Measurements from ENCODE around the gene SYS1. TPM values are rescaled to one million over a fixed set of nuclear protein-coding genes. Genes with fewer than 3 reads are reported as not detected.
"Not testable (repeated sequence)": the region's sequence is repeated elsewhere in the genome, so short reads cannot be mapped to it uniquely, and the experiment has no call there.

Gene SYS1
- total RNA-seq, 6 experiments from 2014 or later: 16.6 to 26.2 (median 20.8) TPM

DNA sequence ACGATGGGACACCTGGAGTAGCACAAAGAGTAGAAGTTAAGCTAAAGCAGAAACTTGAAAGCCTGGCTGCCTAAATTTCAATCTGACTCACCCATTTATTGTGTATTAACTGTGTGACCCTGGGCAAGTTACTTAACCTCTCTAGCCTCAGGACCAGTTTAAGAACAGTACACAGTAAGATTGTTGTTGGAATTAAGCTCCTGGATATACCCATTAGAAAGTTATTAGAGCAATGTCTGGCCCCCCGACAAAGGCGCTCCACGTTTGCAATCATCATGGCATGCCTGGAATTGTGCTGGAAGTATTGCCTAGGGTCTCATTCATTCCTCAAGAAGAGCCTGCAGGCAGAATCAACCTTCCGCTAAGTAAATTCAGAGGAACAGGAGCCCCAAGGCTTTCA is 16.1 kb upstream of the SYS1 start:
- Histone ChIP-seq H3K27ac (peak overlapping the region; percentile 91 to 99 (median 97)), H3K4me1 (peaks cover 0 to 19% (median 0%) of the 10 kb centered on the region in 4 donors), H3K4me3 (peak overlapping the region; percentile 78 to 90 (median 84)), H3K9me3 (no peaks in the 10 kb centered on the region), H3K27me3 (no peaks in the 10 kb centered on the region), H3K36me3 (no peaks in the 10 kb centered on the region)
- WGBS (ENCODE audit: insufficient coverage, low coverage, low lambda C conversion rate, missing lambda C conversion rate): 23% methylated on average over 3 of the region's 5 CpGs
- ATAC-seq (no peak), DNase-seq (no peak)
- intact Hi-C loops (cut with DNase I): no loop called here
- TF ChIP-seq, protein P1, sequence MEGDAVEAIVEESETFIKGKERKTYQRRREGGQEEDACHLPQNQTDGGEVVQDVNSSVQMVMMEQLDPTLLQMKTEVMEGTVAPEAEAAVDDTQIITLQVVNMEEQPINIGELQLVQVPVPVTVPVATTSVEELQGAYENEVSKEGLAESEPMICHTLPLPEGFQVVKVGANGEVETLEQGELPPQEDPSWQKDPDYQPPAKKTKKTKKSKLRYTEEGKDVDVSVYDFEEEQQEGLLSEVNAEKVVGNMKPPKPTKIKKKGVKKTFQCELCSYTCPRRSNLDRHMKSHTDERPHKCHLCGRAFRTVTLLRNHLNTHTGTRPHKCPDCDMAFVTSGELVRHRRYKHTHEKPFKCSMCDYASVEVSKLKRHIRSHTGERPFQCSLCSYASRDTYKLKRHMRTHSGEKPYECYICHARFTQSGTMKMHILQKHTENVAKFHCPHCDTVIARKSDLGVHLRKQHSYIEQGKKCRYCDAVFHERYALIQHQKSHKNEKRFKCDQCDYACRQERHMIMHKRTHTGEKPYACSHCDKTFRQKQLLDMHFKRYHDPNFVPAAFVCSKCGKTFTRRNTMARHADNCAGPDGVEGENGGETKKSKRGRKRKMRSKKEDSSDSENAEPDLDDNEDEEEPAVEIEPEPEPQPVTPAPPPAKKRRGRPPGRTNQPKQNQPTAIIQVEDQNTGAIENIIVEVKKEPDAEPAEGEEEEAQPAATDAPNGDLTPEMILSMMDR (IDR thresholded peaks at IDR 0.05): no peak
- no peak for TF ChIP-seq POLR2A (IDR thresholded peaks at IDR 0.05)

DNA sequence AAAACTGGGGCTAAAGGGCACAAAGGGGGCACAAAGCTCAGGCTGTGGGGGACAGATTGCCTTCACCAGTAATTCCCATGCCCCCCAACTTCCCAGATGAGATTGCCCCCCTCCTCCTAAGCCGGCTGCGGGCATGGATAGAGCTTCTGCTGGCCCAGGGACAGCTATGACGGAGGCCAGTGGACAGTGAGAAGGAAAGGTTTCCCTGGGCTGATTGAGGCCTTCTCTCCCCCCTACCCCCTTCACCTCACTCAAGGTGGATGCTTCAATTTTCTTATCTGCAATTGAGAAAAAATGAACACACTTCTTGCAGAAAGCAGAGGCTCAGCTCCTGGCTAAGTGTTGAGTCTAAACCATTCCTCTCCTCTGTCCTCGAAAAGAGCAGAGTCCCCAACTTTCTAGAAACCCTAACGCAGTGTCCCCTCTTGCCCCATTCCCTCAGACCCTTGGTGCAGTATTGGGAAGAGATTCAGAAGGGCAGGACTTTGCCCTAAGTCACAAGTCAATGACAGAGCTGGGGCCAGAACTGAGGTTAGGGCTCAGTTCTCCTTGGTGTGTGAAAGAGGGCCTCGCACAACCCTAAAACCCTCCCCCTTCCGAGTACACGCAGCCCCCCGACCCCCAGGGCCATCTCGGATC is 15.5 kb upstream of the SYS1 start:
- intact Hi-C loops (cut with DNase I): no loop called here
- DNase-seq: no peak
- peak overlapping the region; percentile 78 to 90 (median 84) for H3K4me3 ChIP-seq
- no peaks in the 10 kb centered on the region for H3K36me3 ChIP-seq
- H3K27me3 ChIP-seq: no peaks in the 10 kb centered on the region
- peak in 3 of 4 donors; percentile 8 to 22 (median 17) for ATAC-seq
- no peaks in the 10 kb centered on the region for H3K9me3 ChIP-seq
- WGBS (ENCODE audit: insufficient coverage, low coverage, low lambda C conversion rate, missing lambda C conversion rate): 5% methylated on average over 5 of the region's 10 CpGs
- H3K27ac ChIP-seq: peak overlapping the region; percentile 91 to 99 (median 97)
- peaks cover 0 to 16% (median 0%) of the 10 kb centered on the region in 4 donors for H3K4me1 ChIP-seq
- TF ChIP-seq POLR2A (IDR thresholded peaks at IDR 0.05): no peak
- TF ChIP-seq, protein P1 (IDR thresholded peaks at IDR 0.05): no peak

DNA sequence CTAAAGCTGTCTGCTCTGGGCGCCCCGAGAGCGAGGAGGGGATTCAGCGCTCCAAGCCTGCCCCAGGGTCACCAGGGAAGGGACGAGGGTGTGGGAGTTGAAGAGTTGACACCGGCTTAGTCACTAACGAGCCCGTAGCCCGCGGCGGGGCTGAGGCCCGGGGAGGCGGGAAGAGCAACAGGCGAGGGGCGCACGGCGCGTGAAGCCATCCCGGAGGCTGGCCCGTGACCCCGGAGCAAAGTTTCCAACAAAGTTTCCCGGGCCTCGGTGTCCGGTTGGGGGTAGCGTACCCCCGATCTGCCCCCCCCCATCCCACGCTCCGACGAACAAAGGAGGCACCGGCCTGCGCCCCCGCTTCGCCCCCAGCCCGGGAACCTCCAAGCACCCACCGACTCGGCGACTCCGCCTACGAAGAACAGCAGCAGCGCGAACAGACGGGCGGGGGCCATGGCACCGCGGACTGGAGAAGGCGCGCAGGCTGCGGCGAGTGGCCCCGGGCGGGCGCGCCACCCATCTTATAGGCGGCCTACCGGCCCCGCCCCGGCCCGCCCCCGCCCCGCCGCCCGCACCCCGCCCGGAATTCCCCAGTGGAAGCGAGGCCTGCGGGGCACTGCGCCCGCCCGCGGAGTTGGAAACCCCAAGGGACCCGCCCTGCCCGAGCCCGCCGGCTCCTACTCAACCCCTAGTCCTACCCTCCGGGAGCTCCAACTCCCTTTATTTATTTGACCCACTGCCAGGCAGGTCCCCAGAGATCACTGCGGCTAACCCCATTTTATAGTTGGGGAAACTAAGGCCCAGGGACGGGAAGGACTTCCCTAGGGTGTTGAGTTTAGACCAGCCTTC is 14.8 kb upstream of the SYS1 start, which contains the start of gene SDC4:
TSS of gene SDC4 (minus strand) at position 489 of the 843 bp plus-strand sequence. CDS start at position 449, 40 bp downstream.
- peak within 1 kb of the TSS; percentile 78 to 90 (median 84) for H3K4me3 ChIP-seq
- DNase-seq: peak; percentile 76 to 81 (median 79)
- peak; percentile 47 to 73 (median 68) for ATAC-seq
- intact Hi-C loops (cut with DNase I): no loop called here
- peak within 1 kb of the TSS; percentile 91 to 99 (median 97) for H3K27ac ChIP-seq
- H3K27me3 ChIP-seq: no peaks in the 10 kb centered on the region
- H3K4me1 ChIP-seq: peaks cover 0 to 16% (median 0%) of the 10 kb centered on the region in 4 donors
- WGBS (ENCODE audit: insufficient coverage, low coverage, low lambda C conversion rate, missing lambda C conversion rate): 0% methylated on average over 3 of the region's 77 CpGs
- TF ChIP-seq POLR2A (IDR thresholded peaks at IDR 0.05): peak; percentile 93
- TF ChIP-seq, protein P1 (IDR thresholded peaks at IDR 0.05): no peak
- no peaks in the 10 kb centered on the region for H3K9me3 ChIP-seq
- H3K36me3 ChIP-seq: no peaks in the 10 kb centered on the region

DNA sequence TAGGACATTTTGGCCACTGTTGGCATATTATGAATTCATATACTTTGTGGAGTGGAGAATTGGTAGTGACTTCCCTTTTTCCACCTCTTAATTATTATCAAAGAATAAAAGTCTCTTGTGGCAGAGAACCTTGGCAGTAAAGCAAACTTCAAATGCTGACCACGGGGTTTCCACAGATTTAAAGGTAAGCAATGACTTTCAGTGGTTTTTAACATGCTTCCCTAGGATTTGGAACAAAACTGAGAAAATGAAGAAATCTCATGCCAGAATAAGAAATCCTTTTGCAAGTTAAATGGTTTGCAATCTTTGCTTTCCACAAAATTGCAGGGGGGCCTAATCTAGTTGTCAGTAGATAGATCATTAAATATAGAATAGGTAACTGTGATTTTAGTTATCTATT is 12.7 kb upstream of the SYS1 start:
- intact Hi-C loops (cut with DNase I): no loop called here
- no peak overlapping the region for H3K4me3 ChIP-seq
- ATAC-seq (no peak), DNase-seq (no peak)
- H3K9me3 ChIP-seq: no peaks in the 10 kb centered on the region
- no peak overlapping the region for H3K27ac ChIP-seq
- 27% methylated on average over 1 of the region's 1 CpG for WGBS (ENCODE audit: insufficient coverage, low coverage, low lambda C conversion rate, missing lambda C conversion rate)
- H3K27me3 ChIP-seq: no peaks in the 10 kb centered on the region
- no peak for TF ChIP-seq POLR2A (IDR thresholded peaks at IDR 0.05)
- TF ChIP-seq, protein P1 (IDR thresholded peaks at IDR 0.05): no peak
- H3K4me1 ChIP-seq: no peaks in the 10 kb centered on the region
- H3K36me3 ChIP-seq: no peaks in the 10 kb centered on the region

DNA sequence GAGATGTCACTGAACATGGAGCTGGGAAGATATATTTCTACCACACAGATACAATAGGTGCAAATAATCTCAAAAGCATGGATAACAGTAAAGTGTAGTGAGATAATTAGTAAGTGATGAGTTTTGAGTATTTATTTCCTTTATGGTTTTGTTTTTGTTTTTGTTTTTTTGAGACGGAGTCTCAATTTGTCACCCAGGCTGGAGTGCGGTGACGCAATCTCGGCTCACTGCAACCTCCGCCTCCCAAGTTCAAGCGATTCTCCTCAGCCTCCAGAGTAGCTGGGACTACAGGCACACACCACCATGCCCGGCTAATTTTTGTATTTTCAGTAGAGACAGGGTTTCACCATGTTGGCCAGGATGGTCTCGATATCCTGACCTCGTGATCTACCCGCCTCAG is 12.2 kb upstream of the SYS1 start:
- H3K27ac ChIP-seq; DNase-seq; intact Hi-C loops (cut with DNase I); H3K27me3 ChIP-seq; H3K4me3 ChIP-seq; H3K4me1 ChIP-seq; H3K9me3 ChIP-seq; ATAC-seq; H3K36me3 ChIP-seq: not testable (repeated sequence)
- 86% methylated on average over 10 of the region's 10 CpGs for whole genome bisulfite sequencing (ENCODE audit: insufficient coverage, low coverage, low lambda C conversion rate, missing lambda C conversion rate)

Data from right lobe of liver (tissue), 6 donors.